Mucosa of stomach (tissue), 1 donor: Measurements from ENCODE around the gene KCNN4.
"Not testable (repeated sequence)": the region's sequence is repeated elsewhere in the genome, so short reads cannot be mapped to it uniquely, and the experiment has no call there.

Source experiments
- H3K27me3 ChIP-seq: one replicate; pipeline ENCODE4 v1.7.0; 2013; ENCODE audit warnings: mild to moderate bottlenecking, low read length; ENCODE audit not compliant: control insufficient read depth, insufficient read depth
- H3K36me3 ChIP-seq: one replicate; pipeline ENCODE4 v1.7.0; 2013; ENCODE audit warnings: low read length; ENCODE audit not compliant: control insufficient read depth, insufficient read depth
- H3K4me1 ChIP-seq: one replicate; pipeline ENCODE4 v1.7.0; 2013; ENCODE audit warnings: mild to moderate bottlenecking, low read length; ENCODE audit not compliant: control insufficient read depth, insufficient read depth
- H3K4me3 ChIP-seq: one replicate; pipeline ENCODE4 v1.7.0; 2013; ENCODE audit warnings: low read length
- H3K9ac ChIP-seq: one replicate; pipeline ENCODE4 v1.7.0; 2013; ENCODE audit warnings: mild to moderate bottlenecking, low read length, moderate library complexity
- H3K9me3 ChIP-seq: one replicate; pipeline ENCODE4 v1.7.0; 2013; ENCODE audit warnings: mild to moderate bottlenecking, low read length, moderate library complexity; ENCODE audit not compliant: control insufficient read depth
- donor health status: Pancreatic carcinoma.

KCNN4 gene

GRCh38 chr19:43811837-43812236, 31.1 kb upstream of the KCNN4 start:
- Histone ChIP-seq H3K9ac (no peak overlapping the region), H3K4me3 (no peak overlapping the region), H3K27me3 (peaks cover 3% of the 10 kb centered on the region), H3K4me1 (no peaks in the 10 kb centered on the region), H3K36me3 (no peaks in the 10 kb centered on the region), H3K9me3 (no peaks in the 10 kb centered on the region)

- no peak overlapping the region for H3K9ac ChIP-seq
- no peaks in the 10 kb centered on the region for H3K4me1 ChIP-seq
- H3K9me3 ChIP-seq = no peaks in the 10 kb centered on the region
- H3K27me3 ChIP-seq = peaks cover 3% of the 10 kb centered on the region
- no peak overlapping the region for H3K4me3 ChIP-seq
- no peaks in the 10 kb centered on the region for H3K36me3 ChIP-seq
These were observed 29.3 kb upstream of the KCNN4 start for GRCh38 chr19:43809762-43810696.

GRCh38 chr19:43807651-43808050, 26.9 kb upstream of the KCNN4 start:
- H3K9ac ChIP-seq = no peak overlapping the region
- H3K4me1 ChIP-seq = no peaks in the 10 kb centered on the region
- peaks cover 3% of the 10 kb centered on the region for H3K27me3 ChIP-seq
- no peaks in the 10 kb centered on the region for H3K9me3 ChIP-seq
- H3K4me3 ChIP-seq = no peak overlapping the region
- no peaks in the 10 kb centered on the region for H3K36me3 ChIP-seq

- H3K9ac ChIP-seq = no peak overlapping the region
- peaks cover 3% of the 10 kb centered on the region for H3K27me3 ChIP-seq
- H3K36me3 ChIP-seq = no peaks in the 10 kb centered on the region
- H3K4me1 ChIP-seq = no peaks in the 10 kb centered on the region
- H3K9me3 ChIP-seq = no peaks in the 10 kb centered on the region
- H3K4me3 ChIP-seq = no peak overlapping the region
These were observed 26.1 kb upstream of the KCNN4 start for GRCh38 chr19:43806848-43807247.

- H3K36me3 ChIP-seq, H3K4me1 ChIP-seq, H3K9me3 ChIP-seq, H3K4me3 ChIP-seq, H3K9ac ChIP-seq, H3K27me3 ChIP-seq: not testable (repeated sequence)
These were observed 25.6 kb upstream of the KCNN4 start for GRCh38 chr19:43806401-43806800.

- peaks cover 4% of the 10 kb centered on the region for H3K4me1 ChIP-seq
- no peak overlapping the region for H3K4me3 ChIP-seq
These were observed 23.7 kb upstream of the KCNN4 start for GRCh38 chr19:43804432-43804831.

GRCh38 chr19:43802216-43802951, 21.6 kb upstream of the KCNN4 start, which contains the start of gene LYPD5:
LYPD5 (minus strand) TSS chr19:43802447; CDS start chr19:43802380, 67 bp downstream.
- Histone ChIP-seq H3K4me3 (no peak within 1 kb of the TSS), H3K27me3 (peaks cover 4% of the 10 kb centered on the region), H3K36me3 (no peaks in the 10 kb centered on the region), H3K9me3 (no peaks in the 10 kb centered on the region), H3K9ac (no peak within 1 kb of the TSS), H3K4me1 (peaks cover 12% of the 10 kb centered on the region)

More at GRCh38 chr19:43804432-43804831, 23.7 kb upstream of the KCNN4 start:
- Histone ChIP-seq H3K27me3 (peaks cover 3% of the 10 kb centered on the region), H3K9me3 (no peaks in the 10 kb centered on the region), H3K9ac (no peak overlapping the region), H3K36me3 (no peaks in the 10 kb centered on the region)

GRCh38 chr19:43799502-43800142, 18.8 kb upstream of the KCNN4 start:
- Histone ChIP-seq H3K4me3 (no peak overlapping the region), H3K27me3 (peaks cover 4% of the 10 kb centered on the region), H3K36me3 (no peaks in the 10 kb centered on the region), H3K9me3 (no peaks in the 10 kb centered on the region), H3K4me1 (peaks cover 12% of the 10 kb centered on the region), H3K9ac (no peak overlapping the region)

- Histone ChIP-seq H3K27me3 (peaks cover 4% of the 10 kb centered on the region), H3K9ac (peak overlapping the region; percentile 51), H3K36me3 (no peaks in the 10 kb centered on the region), H3K4me1 (peaks cover 12% of the 10 kb centered on the region), H3K4me3 (peak overlapping the region; percentile 76), H3K9me3 (no peaks in the 10 kb centered on the region)
These were observed 18.0 kb upstream of the KCNN4 start for GRCh38 chr19:43798546-43799409.

GRCh38 chr19:43798026-43798545, 17.3 kb upstream of the KCNN4 start:
- no peaks in the 10 kb centered on the region for H3K36me3 ChIP-seq
- peak overlapping the region; percentile 76 for H3K4me3 ChIP-seq
- peak overlapping the region; percentile 51 for H3K9ac ChIP-seq
- H3K9me3 ChIP-seq = no peaks in the 10 kb centered on the region
- peaks cover 12% of the 10 kb centered on the region for H3K4me1 ChIP-seq
- peaks cover 4% of the 10 kb centered on the region for H3K27me3 ChIP-seq

- H3K4me1 ChIP-seq = peaks cover 12% of the 10 kb centered on the region
- H3K9me3 ChIP-seq = no peaks in the 10 kb centered on the region
These were observed 16.8 kb upstream of the KCNN4 start for GRCh38 chr19:43797556-43797955.

More at GRCh38 chr19:43797556-43797955, 16.8 kb upstream of the KCNN4 start:
- no peaks in the 10 kb centered on the region for H3K36me3 ChIP-seq
- H3K9ac ChIP-seq = no peak overlapping the region
- no peak overlapping the region for H3K4me3 ChIP-seq
- H3K27me3 ChIP-seq = peaks cover 4% of the 10 kb centered on the region
